ENCODE measurements around the gene MAN2A1.
"Not testable (repeated sequence)": the region's sequence is repeated elsewhere in the genome, so short reads cannot be mapped to it uniquely, and the experiment has no call there.

The MAN2A1 gene

DNA sequence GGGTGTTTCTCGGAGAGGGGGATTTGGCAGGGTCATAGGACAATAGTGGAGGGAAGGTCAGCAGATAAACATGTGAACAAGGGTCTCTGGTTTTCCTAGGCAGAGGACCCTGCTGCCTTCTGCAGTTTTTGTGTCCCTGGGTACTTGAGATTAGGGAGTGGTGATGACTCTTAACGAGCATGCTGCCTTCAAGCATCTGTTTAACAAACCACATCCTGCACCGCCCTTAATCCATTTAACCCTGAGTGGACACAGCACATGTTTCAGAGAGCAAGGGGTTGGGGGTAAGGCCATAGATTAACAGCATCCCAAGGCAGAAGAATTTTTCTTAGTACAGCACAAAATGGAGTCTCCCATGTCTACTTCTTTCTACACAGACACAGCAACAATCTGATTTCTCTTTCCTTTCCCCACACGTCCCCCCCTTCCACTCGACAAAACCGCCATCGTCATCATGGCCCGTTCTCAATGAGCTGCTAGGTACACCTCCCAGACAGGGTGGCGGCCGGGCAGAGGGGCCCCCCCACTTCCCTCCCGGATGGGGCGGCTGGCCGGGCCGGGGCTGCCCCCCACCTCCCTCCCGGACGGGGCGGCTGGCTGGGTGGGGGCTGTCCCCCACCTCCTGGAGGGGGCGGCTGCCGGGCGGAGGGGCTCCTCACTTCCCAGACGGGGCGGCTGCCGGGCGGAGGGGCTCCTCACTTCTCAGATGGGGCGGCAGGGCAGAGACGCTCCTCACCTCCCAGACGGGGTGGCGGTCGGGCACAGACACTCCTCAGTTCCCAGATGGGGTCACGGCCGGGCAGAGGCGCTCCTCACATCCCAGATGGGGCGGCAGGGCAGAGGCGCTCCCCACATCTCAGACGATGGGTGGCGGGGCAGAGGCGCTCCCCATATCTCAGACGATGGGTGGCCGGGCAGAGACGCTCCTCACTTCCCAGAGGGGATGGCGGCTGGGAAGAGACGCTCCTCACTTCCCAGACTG is 142.8 kb downstream of the MAN2A1 start:
- not testable (repeated sequence) for DNase-seq

DNA sequence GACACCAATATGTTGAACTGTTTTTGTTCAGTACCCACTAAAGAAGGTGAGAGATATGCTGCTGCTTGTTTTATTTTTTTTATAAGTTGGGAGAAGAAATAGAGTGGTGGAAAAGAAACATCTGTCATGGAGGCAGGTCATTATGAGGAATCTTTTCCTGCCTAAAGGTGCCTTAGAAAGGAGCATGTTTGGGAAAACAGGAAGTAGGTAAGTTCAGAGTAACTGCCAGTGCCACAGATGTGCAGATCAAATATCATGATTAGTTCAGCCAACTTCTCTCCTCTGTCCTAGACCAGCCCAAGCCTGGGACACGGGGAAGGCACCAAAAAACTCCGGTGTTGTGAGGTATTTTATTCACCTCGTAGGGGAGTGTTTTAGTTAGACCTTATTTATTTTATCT is 144.2 kb downstream of the MAN2A1 start:
- DNase-seq, result no peak

DNA sequence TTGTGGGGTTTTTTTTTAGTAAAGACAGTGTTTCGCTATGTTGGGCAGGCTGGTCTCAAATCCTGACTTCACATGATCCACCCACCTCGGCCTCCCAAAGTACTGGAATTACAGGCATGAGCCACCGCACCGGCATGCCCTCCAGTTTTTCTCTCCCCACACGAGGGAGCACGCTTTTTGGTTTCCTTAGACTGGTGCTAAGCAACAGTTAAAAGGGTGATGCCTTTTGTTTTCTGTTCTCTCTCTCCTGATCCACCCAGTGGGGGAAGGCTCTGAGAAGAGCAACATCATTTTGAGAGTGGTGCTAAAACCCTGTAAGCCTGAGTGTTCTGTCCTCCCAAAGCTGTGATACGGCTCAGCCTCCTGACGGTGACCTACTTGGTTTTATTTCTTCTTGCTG is 146.6 kb downstream of the MAN2A1 start:
- no peak for DNase-seq

DNA sequence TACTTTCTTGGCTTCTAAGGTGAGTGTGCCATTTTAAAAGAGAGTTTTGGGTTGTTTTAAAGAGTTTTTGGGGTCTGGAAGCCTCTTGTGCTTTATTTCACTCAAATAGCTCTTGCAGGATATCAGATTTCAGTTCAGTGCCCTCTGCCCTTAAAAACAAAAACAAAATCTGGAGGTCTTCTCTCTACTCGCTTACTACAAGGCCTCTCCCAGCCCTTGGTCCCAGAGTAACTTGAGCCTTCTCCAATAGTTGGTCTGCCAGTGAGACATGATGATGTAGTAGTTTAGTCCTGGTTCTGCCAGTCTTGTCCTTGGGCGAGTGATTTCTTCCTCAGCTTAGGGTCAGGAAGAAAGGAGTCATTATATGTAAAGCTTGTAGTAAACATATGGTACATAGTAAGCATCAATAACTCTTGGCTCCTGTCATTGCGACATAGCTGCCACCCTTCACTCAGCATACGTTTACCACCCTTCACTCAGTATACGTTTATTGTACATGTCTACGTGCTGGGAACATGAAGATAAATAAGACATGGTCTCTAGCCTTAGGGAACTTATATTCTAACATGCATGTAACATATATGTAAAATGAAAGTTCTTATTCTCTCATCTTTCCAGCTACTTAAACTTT is 147.6 kb downstream of the MAN2A1 start:
- no peak for DNase-seq

DNA sequence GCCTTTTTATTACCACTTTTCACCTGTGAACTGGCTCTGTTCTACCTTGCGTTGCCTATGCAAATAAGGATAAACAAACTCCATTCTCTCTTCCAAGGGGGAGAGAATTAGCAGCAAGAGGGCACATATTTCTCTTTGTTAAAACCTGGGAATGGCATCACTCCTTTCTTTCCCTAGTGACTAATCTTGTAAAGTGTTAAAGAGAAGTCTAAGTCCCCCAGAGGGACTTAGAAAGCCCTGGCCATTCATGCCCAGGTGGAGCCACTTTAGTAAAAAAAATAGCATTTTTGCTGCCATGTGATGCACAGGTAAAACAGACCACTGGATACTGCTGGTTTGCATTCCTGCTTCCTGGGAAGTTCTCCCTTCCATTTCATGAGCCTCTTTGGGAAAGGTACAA is 148.4 kb downstream of the MAN2A1 start:
- no peak for DNase-seq

DNA sequence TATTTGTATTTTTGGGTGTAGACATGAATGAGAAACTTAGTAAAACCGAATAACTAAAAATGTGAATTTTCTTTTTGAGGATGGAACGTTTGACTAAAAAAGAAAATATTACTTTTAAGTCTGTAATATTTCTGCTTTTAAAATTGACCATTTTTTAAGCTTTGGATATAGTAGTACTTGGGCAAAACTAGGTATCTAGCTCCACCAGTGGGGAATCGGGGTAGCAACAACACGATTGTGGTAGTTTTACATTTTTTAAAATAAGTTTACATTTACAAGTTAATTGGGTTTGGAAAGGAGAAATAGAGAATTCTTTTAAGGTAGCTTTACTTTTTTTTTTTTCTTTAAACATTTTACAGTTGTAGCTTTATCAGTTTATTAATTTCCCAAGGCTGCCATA is 154.4 kb downstream of the MAN2A1 start:
- no peak for DNase-seq

DNA sequence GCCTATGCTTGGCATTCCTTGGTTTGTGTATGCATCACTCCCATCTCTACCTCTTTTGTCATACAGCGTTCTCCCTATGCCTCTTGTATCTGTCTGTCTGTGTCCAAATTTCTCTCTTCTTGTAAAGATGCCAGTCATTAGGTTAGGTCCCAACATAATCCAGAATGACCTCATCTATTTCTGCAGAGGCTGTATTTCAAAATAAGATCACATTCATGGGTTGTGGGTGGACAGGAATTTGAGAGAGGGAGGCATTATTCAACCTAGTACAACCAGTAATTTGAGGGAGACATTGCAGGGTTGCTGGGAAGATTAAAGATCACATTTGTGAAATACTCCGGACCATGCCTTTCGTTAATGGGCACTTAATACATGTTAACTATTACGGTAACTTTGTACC is 155.0 kb downstream of the MAN2A1 start:
- DNase-seq, result no peak

DNA sequence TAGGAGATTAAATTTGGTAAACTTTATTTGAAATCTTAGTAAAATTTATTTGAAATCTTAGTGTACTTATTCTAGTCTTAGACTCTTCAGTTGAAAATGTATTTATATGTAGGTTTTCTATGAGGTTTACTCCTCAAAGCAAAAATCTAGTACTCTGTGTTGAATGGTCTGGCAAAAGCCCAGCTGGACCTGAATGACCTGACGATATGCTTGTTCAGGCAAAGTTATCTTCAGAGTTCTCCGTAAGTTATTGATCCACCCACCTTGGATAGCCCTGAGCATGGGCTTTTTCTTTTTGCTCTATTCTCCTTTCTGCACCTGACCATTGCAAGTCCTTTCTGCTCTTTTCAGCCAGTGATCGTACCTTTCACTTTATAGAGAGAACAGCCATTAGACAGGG is 158.4 kb downstream of the MAN2A1 start:
- DNase-seq, result no peak

DNA sequence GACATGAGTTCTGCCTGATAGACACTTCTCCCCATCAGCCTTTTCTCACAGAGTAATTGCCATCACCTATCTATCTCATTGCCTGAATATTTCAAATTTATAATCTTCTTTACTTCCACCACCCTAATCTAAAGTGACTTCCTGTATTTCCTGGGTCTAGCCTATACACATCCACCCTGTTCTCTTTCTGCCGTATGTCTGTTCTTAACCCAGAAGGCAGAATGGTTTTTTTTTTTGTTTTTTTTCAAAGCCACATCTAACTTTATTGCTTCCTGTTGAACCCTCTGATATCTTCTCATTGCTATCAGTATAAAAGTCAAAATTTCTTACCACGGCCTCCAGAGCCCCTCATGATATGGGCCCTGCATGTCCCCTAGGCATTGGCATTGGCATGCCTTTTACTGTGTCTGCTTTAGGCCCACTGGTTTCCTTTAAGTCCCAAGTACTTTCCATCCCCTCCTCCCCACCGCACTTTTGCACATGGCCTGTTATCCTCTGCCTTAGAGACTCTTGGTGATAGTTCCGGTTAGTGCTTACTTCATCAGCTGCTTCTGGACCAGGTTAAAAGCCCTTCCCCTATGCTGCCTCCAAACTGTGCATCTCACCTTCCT is 159.9 kb downstream of the MAN2A1 start:
- DNase-seq, result no peak

DNA sequence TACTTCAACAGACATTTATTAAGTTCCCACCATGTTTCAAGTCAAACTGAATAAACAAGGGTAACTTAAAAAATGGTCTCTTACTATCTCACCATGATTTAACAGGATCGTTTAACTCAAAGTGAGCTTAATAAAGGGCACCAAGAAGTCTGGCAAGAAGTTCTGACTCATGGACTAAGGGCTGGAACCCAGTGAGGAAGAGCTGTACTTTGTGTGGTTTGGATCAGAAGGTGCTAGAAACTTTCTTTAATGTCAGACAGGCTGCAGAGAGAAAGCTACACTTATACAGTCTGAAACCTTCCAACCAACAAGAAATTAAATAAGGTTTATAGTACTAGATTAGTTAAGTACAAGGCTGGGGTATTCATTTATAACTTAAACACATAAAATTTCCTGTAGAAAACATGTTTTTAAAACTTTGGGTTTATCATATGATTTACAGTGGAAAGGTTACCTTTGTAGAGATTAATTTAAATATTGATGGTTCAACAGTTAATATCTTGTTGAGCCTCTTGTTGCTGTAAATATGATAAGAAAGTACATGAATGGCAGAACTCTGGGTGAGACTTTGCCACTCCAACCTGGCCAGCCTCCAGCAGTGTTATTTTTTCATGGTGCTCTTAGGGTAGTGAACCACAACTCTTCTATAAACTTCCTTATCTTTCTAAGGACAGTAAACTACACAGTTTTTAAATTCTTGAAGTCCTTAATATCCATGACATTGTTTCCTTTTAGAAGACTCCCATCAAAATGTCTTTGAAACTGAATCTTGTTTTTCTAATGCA is 162.8 kb downstream of the MAN2A1 start:
- no peak for DNase-seq

DNA sequence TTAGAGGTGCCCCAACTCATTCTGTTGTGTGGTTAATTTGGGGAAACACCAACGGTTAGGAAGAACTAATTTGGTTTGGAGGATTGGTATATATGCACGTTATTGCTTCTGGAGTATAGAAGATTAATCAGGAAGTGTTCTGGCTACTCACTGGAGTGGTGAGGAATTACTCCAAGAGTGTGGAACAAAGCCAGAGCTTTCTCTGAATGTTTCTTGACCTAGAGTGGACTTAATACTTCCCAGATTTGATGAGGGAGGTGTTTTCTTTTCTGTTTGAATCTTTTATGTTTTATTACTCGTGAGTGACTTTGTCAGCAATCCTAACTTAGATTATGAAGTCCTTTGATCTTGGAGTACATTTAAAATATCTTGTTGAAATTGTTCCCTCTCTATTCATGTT is 163.7 kb downstream of the MAN2A1 start:
- no peak for DNase-seq

DNA sequence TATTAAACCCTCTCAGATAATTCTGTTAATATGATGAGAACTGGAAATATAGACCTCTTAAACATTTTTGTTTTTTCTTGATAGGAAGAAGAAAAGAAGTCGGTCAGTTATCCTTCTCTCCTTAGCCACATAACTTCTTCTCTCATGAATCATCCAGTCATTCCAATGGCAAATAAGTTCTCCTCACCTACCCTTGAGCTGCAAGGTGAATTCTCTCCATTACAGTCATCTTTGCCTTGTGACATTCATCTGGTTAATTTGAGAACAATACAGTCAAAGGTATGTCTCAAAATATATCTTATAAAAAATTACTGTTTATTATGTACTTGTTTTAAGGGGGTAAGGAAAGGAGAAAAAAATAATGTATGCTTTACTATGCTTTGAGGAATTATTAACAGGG is 165.3 kb downstream of the MAN2A1 start:
- no peak for DNase-seq

DNA sequence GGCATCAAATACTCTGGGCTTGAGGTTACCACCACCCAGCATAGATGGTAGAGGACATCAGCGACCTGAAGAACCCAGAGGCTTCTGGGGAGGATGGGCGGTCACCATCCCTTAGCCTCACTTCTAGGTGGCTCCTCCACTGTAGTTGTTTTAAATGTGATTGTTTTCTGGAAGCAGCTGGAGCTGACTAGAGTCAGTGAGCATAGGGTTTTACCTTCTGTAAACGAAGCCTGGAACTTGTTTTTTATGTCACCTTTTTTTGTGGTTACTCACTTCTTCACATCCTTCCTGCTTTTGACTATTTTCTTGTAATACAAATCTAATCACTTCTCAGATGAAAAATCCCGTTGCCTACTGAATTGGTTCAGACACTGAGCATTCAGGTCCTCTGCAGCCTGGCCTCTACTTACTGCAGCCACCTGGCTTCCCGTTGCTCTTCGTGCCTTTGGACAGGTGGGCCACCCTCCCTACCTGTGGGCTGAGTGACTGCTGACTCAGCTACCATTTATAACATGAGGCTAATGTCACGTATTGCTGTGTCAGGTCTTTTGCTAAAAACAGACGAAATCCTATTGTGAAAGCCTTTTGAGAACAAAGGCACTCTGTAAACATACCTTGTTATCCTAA is 167.8 kb downstream of the MAN2A1 start:
- no peak for DNase-seq

DNA sequence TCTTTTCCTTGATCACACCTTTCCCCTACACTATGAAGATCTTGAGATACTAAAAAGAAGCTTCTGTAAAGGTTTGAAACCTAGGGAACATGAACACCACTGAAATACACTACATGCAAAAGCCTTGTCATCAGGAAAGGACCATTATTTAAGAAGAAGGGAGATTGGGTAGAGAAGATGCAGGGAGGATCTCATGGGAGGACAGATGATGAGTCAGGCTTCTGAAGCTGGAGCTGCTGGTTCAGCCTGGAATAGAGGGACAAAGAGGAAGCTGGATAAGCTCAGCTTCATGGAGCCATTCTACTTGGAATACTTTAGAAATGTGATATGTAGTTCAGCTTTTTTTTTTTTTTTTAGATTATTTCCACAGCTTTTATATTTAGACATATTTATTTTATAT is 169.8 kb downstream of the MAN2A1 start:
- no peak for DNase-seq

DNA sequence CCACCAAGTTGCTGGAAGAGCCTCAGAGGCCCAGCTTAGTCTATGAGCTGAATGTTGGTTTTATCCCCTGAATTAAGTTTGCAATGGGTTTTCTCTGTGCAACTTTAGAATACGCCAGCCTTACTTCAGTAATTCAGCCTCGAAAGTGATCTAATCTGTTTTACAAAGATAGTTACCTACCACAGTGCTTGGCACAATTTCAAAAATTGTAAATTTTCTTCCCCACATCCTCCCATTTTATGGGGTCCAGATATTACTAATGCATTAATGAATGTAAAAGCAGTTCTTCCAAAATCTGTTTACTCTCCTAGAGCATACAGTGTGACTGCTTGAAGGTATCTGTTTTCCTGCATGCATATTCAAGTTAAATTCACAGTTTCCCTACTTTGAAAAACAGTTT is 172.6 kb downstream of the MAN2A1 start:
- no peak for DNase-seq

DNA sequence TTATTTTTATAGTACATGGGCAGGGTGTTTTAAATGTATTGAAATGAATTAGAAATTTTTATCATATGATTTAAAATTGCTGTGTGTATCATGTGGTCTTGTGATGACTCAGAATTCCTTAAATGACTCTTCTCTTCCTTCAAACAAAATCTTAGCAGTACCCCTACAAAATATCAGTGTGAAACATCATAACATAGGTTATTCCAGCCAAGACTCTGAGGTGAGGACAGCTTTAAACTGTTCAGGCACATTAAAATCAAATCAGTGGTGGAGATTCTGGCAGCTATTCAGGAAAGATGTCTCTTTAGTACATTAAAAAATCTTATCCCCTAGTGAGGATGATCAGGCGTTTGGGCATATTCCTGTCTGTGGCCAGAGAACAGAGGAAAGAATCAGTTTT is 174.0 kb downstream of the MAN2A1 start:
- DNase-seq, result no peak

DNA sequence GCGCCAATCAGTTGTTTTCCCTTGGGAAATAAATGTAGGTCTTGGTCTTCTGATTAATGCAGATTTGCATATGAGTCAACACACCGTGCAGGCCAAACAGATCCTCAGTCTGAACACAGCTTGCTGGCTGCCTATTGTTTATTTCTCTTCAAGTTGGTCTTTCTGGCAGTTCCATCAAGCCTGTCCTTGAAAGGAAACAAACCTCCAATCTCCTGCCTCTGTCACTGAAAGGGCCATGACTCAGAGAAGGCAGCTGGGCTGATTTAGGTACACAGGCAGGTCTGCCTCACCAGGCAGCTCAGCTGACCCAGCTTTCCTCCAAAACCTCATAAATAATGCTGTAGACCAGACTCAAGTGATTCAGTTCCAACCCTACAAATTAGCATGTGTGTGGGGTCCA is 175.9 kb downstream of the MAN2A1 start:
- DNase-seq, result no peak

DNA sequence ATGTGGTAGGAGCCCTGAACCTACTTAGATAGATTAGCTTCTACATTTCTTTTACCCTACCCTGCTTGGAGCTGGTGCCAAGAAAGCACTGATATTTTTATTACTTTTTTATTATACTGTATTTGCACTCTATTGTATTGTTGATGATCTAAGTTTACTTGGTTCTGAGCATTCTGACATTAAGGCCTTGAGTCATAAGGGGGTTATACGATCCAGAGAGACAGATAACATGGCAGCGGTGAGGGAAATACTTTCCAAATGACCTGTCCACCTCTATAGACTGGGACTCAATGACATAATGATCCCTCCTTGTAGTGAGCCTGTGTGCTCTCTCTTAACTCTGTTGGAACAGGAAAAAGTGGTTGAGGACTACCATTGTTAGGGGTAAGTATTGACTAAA is 176.3 kb downstream of the MAN2A1 start:
- no peak for DNase-seq

DNA sequence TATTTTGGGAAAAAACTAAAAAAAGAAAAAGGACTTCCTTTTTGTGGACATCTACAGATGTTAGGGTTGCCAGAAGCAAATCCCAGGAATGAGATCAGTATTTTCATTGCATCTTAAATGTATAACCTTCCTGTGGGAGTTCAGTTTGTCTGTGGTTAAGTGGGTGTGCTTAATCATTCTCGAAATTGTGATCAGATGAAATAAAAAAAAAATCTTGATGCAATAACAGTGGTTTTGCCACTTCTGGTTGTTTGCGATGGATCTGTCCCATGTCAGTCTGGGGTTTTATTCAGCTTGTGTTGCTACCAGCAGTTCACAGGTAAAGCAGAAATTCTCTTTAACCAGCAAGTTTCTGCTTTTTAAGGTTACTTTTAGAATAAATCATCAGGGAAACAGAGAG is 179.0 kb downstream of the MAN2A1 start:
- no peak for DNase-seq

DNA sequence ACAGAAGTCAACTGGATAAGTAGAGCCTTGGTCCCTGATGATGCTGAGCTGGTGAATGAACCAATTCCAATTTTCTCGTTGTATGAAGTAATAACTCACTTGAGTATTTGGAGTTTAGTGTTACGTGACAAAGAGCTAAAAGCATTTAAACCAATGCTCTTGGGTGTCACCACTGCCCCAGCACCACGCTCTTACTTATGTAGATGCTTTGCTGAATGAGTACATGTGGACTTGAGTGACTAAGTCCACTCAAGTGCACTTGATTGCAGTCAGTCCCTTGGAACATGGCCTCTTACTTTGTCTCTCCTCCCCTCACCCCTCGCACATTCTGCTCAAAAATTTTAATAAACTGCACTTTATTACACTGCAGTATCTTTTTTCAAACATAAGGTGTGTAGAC is 184.0 kb downstream of the MAN2A1 start:
- no peak for DNase-seq

DNA sequence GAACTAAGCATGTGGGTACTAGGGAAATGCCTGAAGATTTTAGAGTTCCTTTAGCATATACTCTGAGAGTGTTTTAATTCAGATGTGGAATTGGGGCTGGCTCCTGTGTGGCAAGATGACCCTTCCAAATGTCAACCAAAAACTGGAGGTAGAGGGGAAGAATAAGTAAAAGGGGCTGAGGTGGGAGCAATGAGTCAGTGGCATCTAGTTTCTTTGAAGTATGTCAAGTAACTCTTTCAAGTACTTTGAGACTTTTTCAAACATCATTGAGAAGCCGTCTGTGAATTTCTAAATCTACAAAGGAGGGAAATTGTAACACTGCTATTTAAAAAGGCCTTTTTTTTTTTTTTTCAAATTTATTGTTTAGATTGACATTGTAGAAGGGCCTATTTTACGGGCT is 184.4 kb downstream of the MAN2A1 start:
- DNase-seq, result no peak

DNA sequence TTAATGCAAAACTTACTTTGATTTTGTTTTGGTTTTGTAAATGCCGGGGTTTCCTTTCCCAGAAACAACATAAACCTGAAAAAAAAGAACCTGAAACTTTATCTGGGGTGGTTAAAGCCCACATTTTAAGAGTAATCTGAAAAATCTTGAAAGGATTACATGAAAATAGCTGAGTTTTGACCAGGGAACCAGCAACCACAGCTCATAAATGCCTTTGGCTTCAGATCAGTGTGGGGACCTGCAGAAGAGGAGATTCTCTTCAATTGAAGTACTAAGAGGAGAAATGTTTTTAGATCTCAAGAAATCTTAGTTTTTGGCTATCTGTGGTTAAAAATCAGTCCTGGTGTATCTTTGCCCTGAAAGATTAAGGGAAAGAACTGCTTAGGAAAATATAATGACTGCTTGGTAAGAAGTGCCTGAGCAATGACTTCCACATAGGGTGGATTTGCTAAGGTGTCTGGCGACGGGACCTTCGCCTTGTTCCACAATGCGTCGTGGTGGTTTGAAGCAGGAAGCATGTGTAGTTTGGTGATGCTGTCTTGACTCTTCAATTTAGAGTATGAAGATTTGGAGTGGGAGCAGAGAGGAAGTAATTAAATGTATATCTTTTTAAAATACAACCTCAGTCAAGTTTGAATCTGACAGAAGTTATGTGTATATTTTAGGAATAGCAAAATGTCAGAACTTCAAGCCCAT is 186.5 kb downstream of the MAN2A1 start:
- DNase-seq, result no peak
